ENCODE data around the gene NARS2.

The NARS2 gene

GRCh38 chr11:78588517-78588916 lies 13.9 kb upstream of the NARS2 start:
- Histone ChIP-seq H4K12ac (ENCODE audit: low read depth, low read length) (no peak overlapping the region), H3K9ac (ENCODE audit: low read length) (no peak overlapping the region), H3K27ac (ENCODE audit: low read depth, low read length) (no peak overlapping the region), H3K79me2 (ENCODE audit: control insufficient read depth, insufficient read depth, low read length, poor library complexity) (no peaks in the 10 kb centered on the region), H3K27me3 (ENCODE audit: insufficient read depth, low read length) (no peaks in the 10 kb centered on the region), H3K14ac (ENCODE audit: low read length) (no peak overlapping the region), H2AFZ (ENCODE audit: insufficient read depth, low read length, poor library complexity) (no peak overlapping the region), H3K4me3 (ENCODE audit: low read depth, low read length) (no peak overlapping the region), H3K4me2 (ENCODE audit: low read length) (no peak overlapping the region), H3K79me1 (ENCODE audit: low read length) (no peaks in the 10 kb centered on the region), H2BK12ac (ENCODE audit: low read length) (no peak overlapping the region), H4K91ac (ENCODE audit: low read depth, low read length) (no peak overlapping the region), H3K4ac (ENCODE audit: low read depth, low read length) (no peak overlapping the region), H2AK5ac (ENCODE audit: low read length) (no peak overlapping the region), H3K36me3 (ENCODE audit: control insufficient read depth in 1 of 2, insufficient read depth in 2 of 2, low read length in 2 of 2) (no peaks in the 10 kb centered on the region), H2BK5ac (ENCODE audit: low read depth, low read length, poor library complexity) (no peak overlapping the region), H3K9me3 (ENCODE audit: insufficient read depth, low read depth, low read length) (no peaks in the 10 kb centered on the region), H3K18ac (ENCODE audit: low read length) (no peak overlapping the region), H2BK120ac (ENCODE audit: insufficient read depth, low read length, poor library complexity) (no peak overlapping the region), H3K23ac (ENCODE audit: low read length) (no peak overlapping the region), H4K8ac (ENCODE audit: low read depth, low read length) (no peak overlapping the region), H3K4me1 (ENCODE audit: control insufficient read depth in 1 of 2, insufficient read depth in 2 of 2, low read length in 2 of 2) (no peaks in the 10 kb centered on the region)
- no peak for DNase-seq
- WGBS (ENCODE audit: extremely low coverage, insufficient coverage, insufficient read length): no CpG with 5 or more reads among the region's 3 CpGs

- Histone ChIP-seq H3K27ac (ENCODE audit: low read depth, low read length) (no peak overlapping the region), H3K9ac (ENCODE audit: low read length) (no peak overlapping the region), H3K36me3 (ENCODE audit: control insufficient read depth in 1 of 2, insufficient read depth in 2 of 2, low read length in 2 of 2) (no peaks in the 10 kb centered on the region), H3K4me2 (ENCODE audit: low read length) (no peak overlapping the region), H3K18ac (ENCODE audit: low read length) (no peak overlapping the region), H2AFZ (ENCODE audit: insufficient read depth, low read length, poor library complexity) (no peak overlapping the region), H4K8ac (ENCODE audit: low read depth, low read length) (no peak overlapping the region), H2BK12ac (ENCODE audit: low read length) (no peak overlapping the region), H3K79me1 (ENCODE audit: low read length) (no peaks in the 10 kb centered on the region), H2AK5ac (ENCODE audit: low read length) (no peak overlapping the region), H2BK120ac (ENCODE audit: insufficient read depth, low read length, poor library complexity) (no peak overlapping the region), H3K79me2 (ENCODE audit: control insufficient read depth, insufficient read depth, low read length, poor library complexity) (no peaks in the 10 kb centered on the region), H4K91ac (ENCODE audit: low read depth, low read length) (no peak overlapping the region), H3K4me3 (ENCODE audit: low read depth, low read length) (no peak overlapping the region), H3K23ac (ENCODE audit: low read length) (no peak overlapping the region), H3K27me3 (ENCODE audit: insufficient read depth, low read length) (no peaks in the 10 kb centered on the region), H3K4me1 (ENCODE audit: control insufficient read depth in 1 of 2, insufficient read depth in 2 of 2, low read length in 2 of 2) (no peaks in the 10 kb centered on the region), H3K9me3 (ENCODE audit: insufficient read depth, low read depth, low read length) (no peaks in the 10 kb centered on the region), H4K12ac (ENCODE audit: low read depth, low read length) (no peak overlapping the region), H3K4ac (ENCODE audit: low read depth, low read length) (no peak overlapping the region), H3K14ac (ENCODE audit: low read length) (no peak overlapping the region), H2BK5ac (ENCODE audit: low read depth, low read length, poor library complexity) (no peak overlapping the region)
- no CpG with 5 or more reads among the region's 3 CpGs for WGBS (ENCODE audit: extremely low coverage, insufficient coverage, insufficient read length)
- DNase-seq: no peak
These were observed 12.8 kb upstream of the NARS2 start for GRCh38 chr11:78587446-78587845.

- no peaks in the 10 kb centered on the region for H3K27me3 ChIP-seq (ENCODE audit: insufficient read depth, low read length)
- no peak overlapping the region for H2AFZ ChIP-seq (ENCODE audit: insufficient read depth, low read length, poor library complexity)
- WGBS (ENCODE audit: extremely low coverage, insufficient coverage, insufficient read length): no CpG with 5 or more reads among the region's 1 CpG
- H3K79me2 ChIP-seq (ENCODE audit: control insufficient read depth, insufficient read depth, low read length, poor library complexity): no peaks in the 10 kb centered on the region
- H2AK5ac ChIP-seq (ENCODE audit: low read length): no peak overlapping the region
- no peak overlapping the region for H3K27ac ChIP-seq (ENCODE audit: low read depth, low read length)
- H3K23ac ChIP-seq (ENCODE audit: low read length): no peak overlapping the region
- no peak overlapping the region for H4K8ac ChIP-seq (ENCODE audit: low read depth, low read length)
- H3K9ac ChIP-seq (ENCODE audit: low read length): no peak overlapping the region
- no peak overlapping the region for H4K91ac ChIP-seq (ENCODE audit: low read depth, low read length)
- DNase-seq: peak; percentile 3 to 66
- H3K18ac ChIP-seq (ENCODE audit: low read length): no peak overlapping the region
- no peak overlapping the region for H3K4me2 ChIP-seq (ENCODE audit: low read length)
- H3K36me3 ChIP-seq (ENCODE audit: control insufficient read depth in 1 of 2, insufficient read depth in 2 of 2, low read length in 2 of 2): no peaks in the 10 kb centered on the region
- H3K9me3 ChIP-seq (ENCODE audit: insufficient read depth, low read depth, low read length): no peaks in the 10 kb centered on the region
- no peaks in the 10 kb centered on the region for H3K79me1 ChIP-seq (ENCODE audit: low read length)
- H4K12ac ChIP-seq (ENCODE audit: low read depth, low read length): no peak overlapping the region
- no peak overlapping the region for H2BK120ac ChIP-seq (ENCODE audit: insufficient read depth, low read length, poor library complexity)
- H2BK5ac ChIP-seq (ENCODE audit: low read depth, low read length, poor library complexity): no peak overlapping the region
- H3K4ac ChIP-seq (ENCODE audit: low read depth, low read length): no peak overlapping the region
- no peak overlapping the region for H3K14ac ChIP-seq (ENCODE audit: low read length)
- no peak overlapping the region for H3K4me3 ChIP-seq (ENCODE audit: low read depth, low read length)
- H2BK12ac ChIP-seq (ENCODE audit: low read length): no peak overlapping the region
- no peaks in the 10 kb centered on the region for H3K4me1 ChIP-seq (ENCODE audit: control insufficient read depth in 1 of 2, insufficient read depth in 2 of 2, low read length in 2 of 2)
These were observed 11.9 kb upstream of the NARS2 start for GRCh38 chr11:78586452-78587046.

- no peak for DNase-seq
- Histone ChIP-seq H3K9me3 (ENCODE audit: insufficient read depth, low read depth, low read length) (no peaks in the 10 kb centered on the region), H4K12ac (ENCODE audit: low read depth, low read length) (no peak overlapping the region), H3K79me1 (ENCODE audit: low read length) (no peaks in the 10 kb centered on the region), H2AK5ac (ENCODE audit: low read length) (no peak overlapping the region), H3K4me3 (ENCODE audit: low read depth, low read length) (no peak overlapping the region), H2BK120ac (ENCODE audit: insufficient read depth, low read length, poor library complexity) (no peak overlapping the region), H3K27me3 (ENCODE audit: insufficient read depth, low read length) (no peaks in the 10 kb centered on the region), H3K14ac (ENCODE audit: low read length) (no peak overlapping the region), H4K8ac (ENCODE audit: low read depth, low read length) (no peak overlapping the region), H3K23ac (ENCODE audit: low read length) (no peak overlapping the region), H2AFZ (ENCODE audit: insufficient read depth, low read length, poor library complexity) (no peak overlapping the region), H3K79me2 (ENCODE audit: control insufficient read depth, insufficient read depth, low read length, poor library complexity) (no peaks in the 10 kb centered on the region), H4K91ac (ENCODE audit: low read depth, low read length) (no peak overlapping the region), H2BK12ac (ENCODE audit: low read length) (no peak overlapping the region), H3K36me3 (ENCODE audit: control insufficient read depth in 1 of 2, insufficient read depth in 2 of 2, low read length in 2 of 2) (no peaks in the 10 kb centered on the region), H3K9ac (ENCODE audit: low read length) (no peak overlapping the region), H3K4me2 (ENCODE audit: low read length) (no peak overlapping the region), H3K18ac (ENCODE audit: low read length) (no peak overlapping the region), H3K4me1 (ENCODE audit: control insufficient read depth in 1 of 2, insufficient read depth in 2 of 2, low read length in 2 of 2) (no peaks in the 10 kb centered on the region), H3K4ac (ENCODE audit: low read depth, low read length) (no peak overlapping the region), H3K27ac (ENCODE audit: low read depth, low read length) (no peak overlapping the region), H2BK5ac (ENCODE audit: low read depth, low read length, poor library complexity) (no peak overlapping the region)
- no CpG with 5 or more reads among the region's 2 CpGs for WGBS (ENCODE audit: extremely low coverage, insufficient coverage, insufficient read length)
These were observed 9.2 kb upstream of the NARS2 start for GRCh38 chr11:78583889-78584288.

Measured in trophoblast cell (in vitro differentiated cells and primary cell).